ENCODE data around the gene RRP1. TPM values are rescaled to one million over a fixed set of nuclear protein-coding genes. Genes with fewer than 3 reads are reported as not detected.

Gene RRP1
- total RNA-seq, 1 experiment from 2014 or later, result 76.4 TPM

GRCh38 chr21:43825936-43826622 lies 36.7 kb downstream of the RRP1 start:
- Histone ChIP-seq H3K4me3 (ENCODE audit: low read length) (no peak overlapping the region), H2AFZ (ENCODE audit: low read length) (no peak overlapping the region), H3K9ac (ENCODE audit: low read length) (no peak overlapping the region), H3K9me2 (replicated peaks; ENCODE audit: low read length) (no peaks in the 10 kb centered on the region), H3K36me3 (ENCODE audit: low read depth, low read length) (no peaks in the 10 kb centered on the region), H3K4me2 (ENCODE audit: low read length) (peak overlapping the region; percentile 62), H3K9me3 (ENCODE audit: low read length) (no peaks in the 10 kb centered on the region), H3F3A (ENCODE audit: low read length, unreplicated experiment) (no peaks in the 10 kb centered on the region), H3K27ac (ENCODE audit: low read length) (no peak overlapping the region), H3K27me3 (ENCODE audit: low read length) (no peaks in the 10 kb centered on the region), H3K79me2 (ENCODE audit: low read length) (no peaks in the 10 kb centered on the region), H4K20me1 (ENCODE audit: low read length) (no peaks in the 10 kb centered on the region), H3K4me1 (ENCODE audit: insufficient read depth, low read length) (peaks cover 6% of the 10 kb centered on the region)
- ChIA-PET POLR2A (ENCODE audit: unreplicated experiment) (no interaction called here), CTCF (interaction anchor here (0.7 to 1.5 kb wide), 2 partner anchors 58 to 149 kb away, joined by 3 to 4 read pairs; no protein-coding TSS in a partner anchor)
- intact Hi-C loops (cut with micrococcal nuclease), result no loop called here
- no TSS peak for BruUV-seq (replicated peaks)
- TF ChIP-seq CTCF (conservative IDR thresholded peaks at IDR 0.05; ENCODE audit: low read depth, low read length), result peak; percentile 45
- TF ChIP-seq EZH2 (IDR thresholded peaks at IDR 0.05; ENCODE audit: low read length, unreplicated experiment), result no peak
- peak; percentile 41 for ATAC-seq
- DNase-seq, result peak; percentile 43

GRCh38 chr21:43826623-43826974 lies 37.2 kb downstream of the RRP1 start:
- DNase-seq, result no peak
- Histone ChIP-seq H3K4me3 (ENCODE audit: low read length) (no peak overlapping the region), H3K36me3 (ENCODE audit: low read depth, low read length) (no peaks in the 10 kb centered on the region), H3K9me3 (ENCODE audit: low read length) (no peaks in the 10 kb centered on the region), H3K4me1 (ENCODE audit: insufficient read depth, low read length) (peaks cover 6% of the 10 kb centered on the region), H3K27ac (ENCODE audit: low read length) (no peak overlapping the region), H3K9me2 (replicated peaks; ENCODE audit: low read length) (no peaks in the 10 kb centered on the region), H3K4me2 (ENCODE audit: low read length) (peak overlapping the region; percentile 62), H3K27me3 (ENCODE audit: low read length) (no peaks in the 10 kb centered on the region), H3K9ac (ENCODE audit: low read length) (no peak overlapping the region), H4K20me1 (ENCODE audit: low read length) (no peaks in the 10 kb centered on the region), H3F3A (ENCODE audit: low read length, unreplicated experiment) (no peaks in the 10 kb centered on the region), H3K79me2 (ENCODE audit: low read length) (no peaks in the 10 kb centered on the region), H2AFZ (ENCODE audit: low read length) (peak overlapping the region; percentile 28; the same call in 1 of the 2 replicates)
- BruUV-seq (replicated peaks), result no TSS peak
- intact Hi-C loops (cut with micrococcal nuclease), result no loop called here
- TF ChIP-seq EZH2 (IDR thresholded peaks at IDR 0.05; ENCODE audit: low read length, unreplicated experiment) (no peak), CTCF (conservative IDR thresholded peaks at IDR 0.05; ENCODE audit: low read depth, low read length) (no peak), EZH2phosphoT487 (IDR thresholded peaks at IDR 0.05; ENCODE audit: borderline replicate concordance, low read length) (no peak)
- no peak for ATAC-seq
- ChIA-PET CTCF (interaction anchor here (0.7 to 1.5 kb wide), 2 partner anchors 57 to 149 kb away, joined by 3 to 4 read pairs; no protein-coding TSS in a partner anchor), POLR2A (ENCODE audit: unreplicated experiment) (no interaction called here)

DNA sequence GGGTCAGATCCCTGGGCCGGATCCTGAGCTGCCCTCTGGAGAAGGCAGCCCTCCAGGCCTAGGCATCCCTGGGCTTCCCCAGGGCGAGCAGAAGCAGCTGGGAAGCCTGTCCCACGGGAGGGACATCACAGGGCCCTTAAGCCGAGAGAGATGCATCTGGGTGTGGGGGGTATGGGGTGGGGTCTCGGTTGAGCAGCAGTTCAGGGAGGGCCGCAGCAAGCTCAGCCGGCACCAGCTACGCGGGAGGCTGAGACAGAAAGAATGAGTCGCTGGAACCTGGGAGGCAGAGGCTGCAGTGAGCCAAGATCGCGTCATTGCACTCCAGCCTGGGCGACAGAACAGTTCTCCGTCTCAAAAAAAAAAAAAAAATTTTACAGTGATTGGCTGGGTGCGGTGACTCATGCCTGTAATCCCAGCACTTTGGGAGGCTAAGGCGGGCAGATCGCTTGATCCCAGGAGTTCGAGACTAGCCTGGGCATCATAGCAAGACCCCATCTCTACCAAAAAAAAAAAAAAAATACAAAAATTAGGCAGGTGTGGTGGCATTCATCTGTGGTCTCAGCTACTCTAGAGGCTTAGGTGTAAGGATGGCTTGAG lies 37.7 kb downstream of the RRP1 start:
- peak; percentile 80 for DNase-seq
- Histone ChIP-seq H3K4me2 (ENCODE audit: low read length) (peak overlapping the region; percentile 62), H3K9ac (ENCODE audit: low read length) (no peak overlapping the region), H3K79me2 (ENCODE audit: low read length) (no peaks in the 10 kb centered on the region), H3K9me2 (replicated peaks; ENCODE audit: low read length) (no peaks in the 10 kb centered on the region), H4K20me1 (ENCODE audit: low read length) (no peaks in the 10 kb centered on the region), H3K4me1 (ENCODE audit: insufficient read depth, low read length) (peaks cover 6% of the 10 kb centered on the region), H3K36me3 (ENCODE audit: low read depth, low read length) (no peaks in the 10 kb centered on the region), H2AFZ (ENCODE audit: low read length) (peak overlapping the region; percentile 28), H3K27ac (ENCODE audit: low read length) (no peak overlapping the region), H3K27me3 (ENCODE audit: low read length) (no peaks in the 10 kb centered on the region), H3F3A (ENCODE audit: low read length, unreplicated experiment) (no peaks in the 10 kb centered on the region), H3K9me3 (ENCODE audit: low read length) (no peaks in the 10 kb centered on the region), H3K4me3 (ENCODE audit: low read length) (no peak overlapping the region)
- POLR2A ChIA-PET (ENCODE audit: unreplicated experiment), result interaction anchor here (0.6 kb wide), 1 partner anchor 23 kb away, joined by 3 read pairs; no protein-coding TSS in a partner anchor
- ATAC-seq, result peak; percentile 67
- intact Hi-C loops (cut with micrococcal nuclease), result no loop called here
- CTCF ChIA-PET, result interaction anchor here (0.5 to 1.5 kb wide), 3 partner anchors 57 to 148 kb away, joined by 3 to 6 read pairs (median 4); no protein-coding TSS in a partner anchor
- no TSS peak for BruUV-seq (replicated peaks)
- no peak for TF ChIP-seq CTCF (conservative IDR thresholded peaks at IDR 0.05; ENCODE audit: low read depth, low read length)
- no peak for TF ChIP-seq EZH2phosphoT487 (IDR thresholded peaks at IDR 0.05; ENCODE audit: borderline replicate concordance, low read length)
- TF ChIP-seq EZH2 (IDR thresholded peaks at IDR 0.05; ENCODE audit: low read length, unreplicated experiment), result no peak
